Frontal cortex (tissue), 4 donors: ENCODE data around the gene SH3PXD2A. TPM values are rescaled to one million over a fixed set of nuclear protein-coding genes. Genes with fewer than 3 reads are reported as not detected.
"Not testable (repeated sequence)": the region's sequence is repeated elsewhere in the genome, so short reads cannot be mapped to it uniquely, and the experiment has no call there.

Experiments used
- DNase-seq, 2 donors: peaks; one replicate each; pipeline ENCODE4 v3.0.0; 2012; ENCODE audit warnings: low spot score in 2 of 2
- FAIRE-seq: peaks from 2 replicates; lab custom pipeline; 2012; peaks lifted over from hg19 to GRCh38; lab: Jason Lieb, UNC
- total RNA-seq: library from RNA; depleted of rRNA; stranded (reverse); fragments of >200 nt; gene quantifications from one replicate; pipeline ENCODE4 v1.2.3, GENCODE V29; 2014
- donor health status: control.
- donor health status: control.
- donor health status: control.

The SH3PXD2A gene
- total RNA-seq, 1 donor from 2014 or later = 6.1 TPM

GRCh38 chr10:103622286-103622685 is 233.1 kb downstream of the SH3PXD2A start:
- no peak for DNase-seq
- no peak for FAIRE-seq

DNA sequence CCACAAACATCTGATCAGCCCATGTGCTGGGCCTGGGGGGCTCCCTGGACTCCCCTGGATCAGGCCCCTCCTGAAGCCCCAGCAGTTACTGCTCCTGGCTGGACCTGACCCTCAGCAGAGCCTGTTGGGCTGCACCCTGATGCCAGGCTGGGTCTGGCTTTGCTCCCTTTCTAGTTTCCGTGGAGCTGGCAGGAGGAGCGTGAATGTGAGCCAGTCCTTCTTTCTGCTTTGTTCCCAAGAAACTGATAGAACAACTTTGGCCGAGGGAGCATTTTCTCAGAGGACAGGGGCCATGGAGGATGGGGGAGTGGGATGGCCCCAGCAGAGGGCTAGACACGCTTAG is 233.6 kb downstream of the SH3PXD2A start:
- DNase-seq (no peak), FAIRE-seq (no peak)

DNA sequence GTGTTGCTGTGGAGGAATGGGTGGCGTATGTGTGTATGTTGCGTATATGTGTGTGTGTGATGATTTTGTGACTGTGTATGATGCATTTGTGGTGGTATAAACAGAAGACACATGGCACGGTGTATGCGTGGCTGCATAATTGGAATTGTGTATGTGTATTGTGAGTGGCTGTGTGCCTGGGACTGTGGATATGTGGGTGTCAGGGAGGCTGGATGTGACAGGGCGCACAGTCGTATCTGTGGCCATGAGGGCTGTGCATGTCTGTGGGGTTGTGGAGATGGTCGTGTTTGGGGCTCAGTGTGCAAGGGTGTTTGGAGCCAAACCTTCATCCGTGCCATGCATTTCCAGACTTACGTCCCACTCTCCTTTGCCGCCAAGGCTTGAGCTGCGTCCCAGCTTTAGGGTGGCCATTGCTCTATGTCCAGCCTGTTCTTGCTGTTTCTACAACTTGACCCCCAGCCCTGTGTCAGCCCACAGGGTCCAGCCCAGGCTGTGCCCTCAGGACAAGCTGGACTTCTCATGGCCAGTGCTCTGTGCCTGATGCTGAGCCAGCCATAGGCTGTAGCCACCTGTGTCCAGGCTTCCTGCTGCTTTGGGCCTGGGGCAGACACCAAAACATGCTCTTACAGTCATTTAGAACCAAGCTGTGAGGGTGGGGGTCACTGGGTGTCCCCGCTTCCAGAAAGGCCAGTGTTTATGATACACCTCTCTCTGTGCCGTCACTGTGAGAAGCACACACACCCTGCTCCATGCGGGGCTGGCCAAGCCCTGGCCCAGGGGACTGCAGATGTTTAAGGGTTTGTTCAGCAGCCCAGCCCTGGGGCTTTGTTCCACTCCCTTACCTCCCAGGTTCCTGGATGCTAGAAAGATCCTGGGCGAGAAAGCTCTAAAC is 234.2 kb downstream of the SH3PXD2A start:
- no peak for FAIRE-seq
- DNase-seq = no peak

GRCh38 chr10:103620352-103620740 is 235.0 kb downstream of the SH3PXD2A start:
- DNase-seq (no peak), FAIRE-seq (no peak)

- FAIRE-seq (no peak), DNase-seq (no peak)
Observed at GRCh38 chr10:103619424-103620351, 235.7 kb downstream of the SH3PXD2A start.

DNA sequence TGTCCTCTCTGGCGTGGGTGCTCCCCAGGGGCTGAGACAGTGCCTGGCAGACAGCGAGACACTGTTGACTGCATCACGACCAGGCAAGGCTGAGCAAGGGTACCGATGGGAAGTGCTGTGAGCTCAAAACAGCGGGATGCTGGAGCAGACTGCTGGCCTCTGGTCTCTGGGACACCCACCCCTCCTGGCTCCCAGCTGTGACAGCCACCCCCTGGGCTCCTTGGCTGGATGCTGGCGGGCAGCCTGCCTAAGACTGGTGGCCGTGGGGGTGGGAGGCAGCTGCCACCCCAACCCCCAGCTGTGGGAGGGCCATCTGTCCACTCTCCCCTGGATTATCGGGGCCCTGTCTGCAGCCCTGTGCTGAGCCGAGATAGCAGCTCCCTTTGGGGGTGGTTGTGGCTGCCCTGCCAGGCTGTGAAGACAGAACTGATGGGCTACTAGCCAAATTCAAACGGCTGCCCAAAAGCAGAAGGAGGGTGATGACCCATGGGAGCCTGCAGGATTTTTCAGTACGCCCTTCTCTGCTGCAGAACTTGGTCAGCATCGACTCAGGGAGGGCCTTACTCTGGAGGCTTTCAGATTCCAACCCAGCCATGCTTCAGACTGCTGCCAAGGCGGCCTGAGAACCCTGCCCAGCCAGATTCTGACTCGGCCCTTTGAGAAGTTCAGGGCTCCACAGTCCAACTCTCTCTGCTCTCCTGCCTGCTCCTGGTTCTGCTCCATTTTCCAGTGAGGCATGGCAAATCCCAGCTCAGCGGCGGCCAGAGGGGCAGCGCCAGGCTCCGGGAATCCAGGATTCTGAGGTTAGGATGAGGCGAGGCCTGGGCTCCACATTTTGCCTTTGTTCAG is 236.6 kb downstream of the SH3PXD2A start:
- no peak for FAIRE-seq

GRCh38 chr10:103617602-103618385 is 237.6 kb downstream of the SH3PXD2A start:
- no peak for DNase-seq
- FAIRE-seq = no peak

More for the DNA sequence above, 236.6 kb downstream of the SH3PXD2A start:
- DNase-seq = peak in 1 of 2 donors; percentile 64

DNA sequence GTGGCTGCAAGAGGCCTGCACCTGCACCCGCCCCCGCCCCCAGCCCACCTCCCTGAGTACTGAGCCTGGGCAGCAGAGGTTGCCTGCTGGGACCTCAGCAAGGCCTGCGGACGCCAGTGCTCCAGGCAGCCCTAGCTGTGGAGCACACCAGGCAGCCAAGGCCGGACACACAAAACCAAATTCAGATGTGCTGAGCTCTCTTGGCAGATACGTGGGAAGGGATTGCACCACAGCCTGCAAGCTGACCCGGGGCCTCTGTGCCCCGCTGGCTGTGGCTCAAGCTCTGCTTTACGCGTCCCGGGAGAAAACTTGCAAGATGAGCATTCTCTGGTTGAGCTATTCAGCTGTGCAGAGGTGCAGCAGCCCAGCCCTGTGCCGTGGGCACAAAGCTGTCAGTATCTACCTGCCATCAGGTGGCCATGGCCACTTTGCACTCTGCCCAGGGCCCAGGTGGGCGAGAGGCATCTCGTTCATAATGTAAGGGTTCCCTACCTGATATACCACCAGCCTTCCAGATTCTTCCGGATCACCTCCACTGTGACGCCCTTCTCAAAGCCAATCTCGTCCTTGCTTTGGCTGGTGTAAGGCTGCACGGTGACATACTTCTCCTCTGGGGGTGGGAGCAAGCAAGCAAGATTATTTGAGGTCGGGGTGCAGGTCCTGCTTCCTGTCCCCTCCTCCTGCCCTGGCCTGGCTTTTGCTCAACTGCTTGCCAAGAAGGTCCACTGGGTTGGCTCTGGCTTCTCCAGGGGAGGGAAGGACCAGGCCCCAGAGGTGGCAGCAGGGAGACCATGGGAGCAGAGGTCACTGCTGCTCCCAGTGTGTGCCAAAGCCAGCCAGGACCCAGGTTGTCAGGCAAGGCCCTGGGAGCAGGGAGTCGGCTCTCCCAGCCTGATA is 238.4 kb downstream of the SH3PXD2A start:
- DNase-seq = no peak

GRCh38 chr10:103614306-103615158 is 240.8 kb downstream of the SH3PXD2A start:
- FAIRE-seq (no peak), DNase-seq (no peak)

More for the DNA sequence above, 238.4 kb downstream of the SH3PXD2A start:
- no peak for FAIRE-seq

DNA sequence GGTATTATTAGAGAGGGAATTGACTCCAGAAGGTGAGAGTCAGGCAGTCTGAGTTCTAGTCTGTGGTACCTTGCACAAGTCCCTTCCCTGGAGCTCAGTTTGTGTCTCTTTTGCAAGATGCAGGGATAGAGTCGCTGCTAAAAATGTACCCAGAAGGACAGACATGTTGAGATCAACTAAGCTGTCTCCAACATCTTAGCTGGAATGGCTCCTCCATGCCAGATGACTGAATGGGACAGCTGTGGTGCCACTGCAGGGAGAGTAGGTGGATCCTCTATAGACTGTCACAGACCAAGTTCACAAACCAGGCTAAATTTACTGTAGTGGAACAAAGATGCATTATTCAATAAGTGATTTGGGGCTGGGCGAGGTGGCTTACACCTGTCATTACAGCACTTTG is 241.8 kb downstream of the SH3PXD2A start:
- FAIRE-seq (no peak), DNase-seq (no peak)

DNA sequence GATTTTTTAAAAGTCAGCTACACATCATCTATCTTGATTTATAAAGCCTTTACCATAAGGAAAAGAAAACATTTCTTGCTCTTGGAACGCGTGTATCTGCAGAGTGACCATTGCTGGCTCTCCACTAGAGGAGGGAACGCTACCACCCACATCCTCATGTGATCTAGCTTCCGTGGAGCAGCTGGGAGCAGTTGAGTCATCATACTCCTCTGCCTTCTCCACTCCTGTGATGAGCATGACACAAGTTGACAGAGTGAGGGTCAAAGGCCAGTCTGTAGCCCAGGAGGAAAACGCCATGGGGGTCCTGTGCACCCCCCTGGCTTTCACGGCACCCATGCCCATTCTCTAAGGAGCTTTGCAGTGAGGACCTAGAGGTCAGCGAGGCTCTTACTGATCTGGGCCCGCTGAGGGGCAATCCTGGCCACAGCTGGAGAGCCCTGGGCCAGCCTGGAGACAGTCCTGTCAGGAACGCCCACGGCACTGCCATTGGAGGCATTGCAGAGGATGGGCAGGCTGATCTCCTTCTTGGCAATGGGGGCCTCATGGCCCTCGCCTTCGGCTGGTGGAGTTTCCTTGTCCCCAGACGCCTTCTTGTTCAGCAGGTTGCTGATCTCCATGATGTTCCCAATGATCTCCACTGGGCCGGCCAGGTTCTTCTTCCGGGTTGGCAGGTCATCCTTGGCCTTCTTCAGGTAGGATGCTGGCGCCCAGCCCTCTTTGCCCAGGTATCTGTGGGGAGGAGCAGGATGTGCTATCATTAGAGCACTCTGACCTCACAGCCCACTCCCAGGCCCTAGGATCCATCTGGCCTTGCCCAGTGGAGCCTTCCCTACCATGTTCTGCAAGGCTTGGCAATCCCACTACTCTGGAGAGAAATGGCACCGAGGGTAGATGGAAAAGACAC is 242.7 kb downstream of the SH3PXD2A start:
- FAIRE-seq = no peak
- DNase-seq = peak in 1 of 2 donors; percentile 62

DNA sequence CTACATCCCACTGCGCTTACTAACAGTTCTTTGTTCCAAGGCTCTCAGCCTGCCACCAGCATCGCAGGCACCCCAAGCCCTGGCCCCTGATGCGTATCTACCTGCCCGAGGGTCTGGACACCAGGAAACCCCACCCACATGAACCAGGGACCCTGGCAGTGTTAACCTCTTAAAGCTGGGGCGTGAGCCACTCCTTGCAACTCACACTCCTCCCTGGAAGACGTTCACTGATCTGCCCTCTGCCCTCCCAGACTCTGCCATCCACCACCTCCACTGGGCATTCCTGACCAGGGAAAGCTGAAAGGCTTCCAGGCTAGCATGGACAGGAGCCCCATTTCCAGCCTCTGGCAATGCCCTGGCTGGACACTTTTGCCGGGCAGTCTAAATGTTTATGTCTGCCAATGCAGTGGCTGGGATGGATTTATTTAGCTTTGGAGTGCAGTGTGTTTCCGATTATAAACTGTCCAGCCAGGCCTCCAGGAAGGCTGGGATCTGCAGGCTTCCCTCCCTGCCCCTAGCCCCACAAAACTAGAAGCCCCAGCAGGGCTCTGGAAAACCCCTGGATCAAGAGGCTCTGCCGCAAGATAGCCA is 244.4 kb downstream of the SH3PXD2A start:
- DNase-seq (no peak), FAIRE-seq (no peak)

DNA sequence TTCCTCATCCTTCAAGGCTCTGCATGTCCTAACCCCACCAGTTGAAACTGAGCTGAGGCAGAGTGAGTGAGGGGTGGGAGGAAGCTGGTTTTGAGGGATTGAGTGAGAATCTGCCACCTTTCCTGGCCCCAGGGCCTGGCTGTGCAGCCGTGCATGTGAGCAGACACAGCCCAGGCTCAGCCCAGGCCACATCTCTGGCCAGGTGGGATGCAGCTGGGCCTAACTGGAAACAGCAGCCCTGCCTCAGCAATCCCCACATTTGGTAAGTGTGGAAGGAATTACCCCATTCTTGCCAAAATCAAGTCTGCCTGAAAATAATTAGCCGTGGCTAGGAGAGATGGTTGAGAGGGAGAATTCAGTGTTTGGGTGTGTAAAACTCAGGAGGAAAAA is 245.3 kb downstream of the SH3PXD2A start:
- FAIRE-seq (no peak), DNase-seq (no peak)

GRCh38 chr10:103609231-103610082 is 245.9 kb downstream of the SH3PXD2A start:
- no peak for FAIRE-seq

DNA sequence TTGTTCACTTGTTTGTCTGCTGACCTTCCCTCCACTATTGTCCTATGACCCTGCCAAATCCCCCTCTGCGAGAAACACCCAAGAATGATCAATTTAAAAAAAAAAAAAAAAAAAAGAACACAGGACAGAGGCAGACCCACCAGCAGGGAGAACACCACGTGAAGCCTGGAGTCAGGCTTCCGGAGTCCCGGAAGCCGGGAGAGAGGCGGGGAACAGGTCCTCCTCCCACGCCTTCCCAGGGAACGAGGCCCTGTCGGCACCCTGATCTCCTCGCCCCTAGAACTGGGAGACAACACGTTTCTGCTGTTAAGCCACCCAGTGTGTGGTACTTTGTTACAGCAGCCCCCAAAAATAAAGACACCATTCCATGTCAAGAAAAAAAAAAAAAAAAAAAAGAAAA is 247.3 kb downstream of the SH3PXD2A start:
- FAIRE-seq, DNase-seq: not testable (repeated sequence)

More at GRCh38 chr10:103609231-103610082, 245.9 kb downstream of the SH3PXD2A start:
- DNase-seq = no peak
